CD8-positive, alpha-beta memory T cell (primary cell): ENCODE results near the gene FAM184A. TPM values are rescaled to one million over a fixed set of nuclear protein-coding genes. Genes with fewer than 3 reads are reported as not detected.
"Not testable (repeated sequence)": the region's sequence is repeated elsewhere in the genome, so short reads cannot be mapped to it uniquely, and the experiment has no call there.

Experiments
- CTCF ChIA-PET: fragments of 350-600 bp; sonication (Branson Sonifier 250); formaldehyde crosslinking; loops from one replicate; lab custom pipeline; 2021; ENCODE audit warnings: antibody characterized with exemption; lab: Charles Lee
- POLR2A ChIA-PET: fragments of 350-600 bp; sonication (Branson Sonifier 250); formaldehyde crosslinking; loops from one replicate; lab custom pipeline; 2021; ENCODE audit warnings: antibody characterized with exemption; lab: Charles Lee
- DNase-seq, 5 donors: peaks; one replicate each; pipeline versions ENCODE4 v3.0.0 to v3.0.0-alpha.2; 2020 to 2022; ENCODE audit warnings: mixed read lengths in 1 of 5
- H3K27ac ChIP-seq: one replicate; pipeline ENCODE4 v1.7.0; 2013; ENCODE audit warnings: low read depth, mild to moderate bottlenecking, low read length, moderate library complexity
- H3K27me3 ChIP-seq: 2 replicates; pipeline ENCODE4 v1.7.0; 2013; ENCODE audit warnings: low read length, mild to moderate bottlenecking; ENCODE audit not compliant: insufficient read depth, poor library complexity, severe bottlenecking
- H3K36me3 ChIP-seq: 2 replicates; pipeline ENCODE4 v1.7.0; 2013; ENCODE audit warnings: mild to moderate bottlenecking, low read length, moderate library complexity; ENCODE audit not compliant: insufficient read depth
- H3K4me1 ChIP-seq: 2 replicates; pipeline ENCODE4 v1.7.0; 2013; ENCODE audit warnings: mild to moderate bottlenecking, low read length, moderate library complexity; ENCODE audit not compliant: insufficient read depth
- H3K4me3 ChIP-seq: 2 replicates; pipeline ENCODE4 v1.7.0; 2013; ENCODE audit warnings: mild to moderate bottlenecking, low read length
- H3K9me3 ChIP-seq: 2 replicates; pipeline ENCODE4 v1.7.0; 2013; ENCODE audit warnings: mild to moderate bottlenecking, low read length
- H3K27ac Mint-ChIP-seq, 8 donors: one replicate each; pipeline ENCODE4 v1.8.0; 2020 to 2021; ENCODE audit warnings: mixed read lengths in 8 of 8, mild to moderate bottlenecking in 6 of 8, inconsistent platforms in 3 of 8, moderate library complexity in 3 of 8
- H3K27me3 Mint-ChIP-seq, 2 donors: one replicate each; pipeline ENCODE4 v1.8.0; 2020 to 2021; ENCODE audit warnings: mixed read lengths in 2 of 2, mild to moderate bottlenecking in 1 of 2, moderate library complexity in 1 of 2
- H3K36me3 Mint-ChIP-seq, 3 donors: one replicate each; pipeline ENCODE4 v1.8.0; 2020 to 2021; ENCODE audit warnings: mixed read lengths in 3 of 3, inconsistent platforms in 1 of 3, mild to moderate bottlenecking in 1 of 3
- H3K4me1 Mint-ChIP-seq, 3 donors: one replicate each; pipeline ENCODE4 v1.8.0; 2020 to 2021; ENCODE audit warnings: mixed read lengths in 3 of 3, inconsistent platforms in 1 of 3, mild to moderate bottlenecking in 1 of 3
- H3K4me3 Mint-ChIP-seq, 7 donors: one replicate each; pipeline ENCODE4 v1.8.0; 2020 to 2021; ENCODE audit warnings: mixed read lengths in 7 of 7, mild to moderate bottlenecking in 6 of 7, moderate library complexity in 4 of 7, inconsistent platforms in 2 of 7
- H3K9me3 Mint-ChIP-seq, 5 donors: one replicate each; pipeline ENCODE4 v1.8.0; 2020 to 2022; ENCODE audit warnings: mixed read lengths in 5 of 5, mild to moderate bottlenecking in 3 of 5, moderate library complexity in 2 of 5, inconsistent platforms in 1 of 5
- polyA plus RNA-seq: library from polyadenylated mRNA; unstranded; fragments of 300-500 nt; fragmentation: Illumina TruSeq; gene quantifications from one replicate; pipeline ENCODE4 v1.2.3, GENCODE V29; 2021
- total RNA-seq, 2 experiments: library from RNA; stranded (reverse); gene quantifications; one replicate each; pipeline ENCODE4 v1.2.3, GENCODE V29; 2021

The FAM184A gene
- total and polyA plus RNA-seq, 3 experiments from 2014 or later, result 0.85 to 2.2 (median 2.0) TPM

GRCh38 chr6:118999494-119000040 lies 78.9 kb downstream of the FAM184A start:
- Histone ChIP-seq H3K4me3 (no peak overlapping the region), H3K4me1 (peaks cover 3% of the 10 kb centered on the region), H3K36me3 (no peaks in the 10 kb centered on the region), H3K9me3 (no peaks in the 10 kb centered on the region), H3K27me3 (no peaks in the 10 kb centered on the region), H3K27ac (no peak overlapping the region)
- Mint-ChIP-seq H3K27ac (no peak overlapping the region), H3K27me3 (peaks cover 0 to 2% of the 10 kb centered on the region in 2 donors), H3K4me3 (no peak overlapping the region), H3K36me3 (no peaks in the 10 kb centered on the region), H3K4me1 (no peaks in the 10 kb centered on the region), H3K9me3 (no peaks in the 10 kb centered on the region)
- DNase-seq, result no peak
- ChIA-PET POLR2A (no interaction called here), CTCF (interaction anchor here (1.1 kb wide), 1 partner anchor 111 kb away, joined by 3 read pairs; no protein-coding TSS in a partner anchor)

GRCh38 chr6:118997426-118997825 lies 81.0 kb downstream of the FAM184A start:
- H3K4me1 Mint-ChIP-seq, H3K27ac ChIP-seq, DNase-seq, H3K36me3 ChIP-seq, H3K9me3 Mint-ChIP-seq, H3K27ac Mint-ChIP-seq, H3K4me3 Mint-ChIP-seq, H3K36me3 Mint-ChIP-seq, H3K27me3 Mint-ChIP-seq, H3K27me3 ChIP-seq, POLR2A ChIA-PET, CTCF ChIA-PET, H3K4me3 ChIP-seq, H3K4me1 ChIP-seq, H3K9me3 ChIP-seq: not testable (repeated sequence)

GRCh38 chr6:118996289-118996820 lies 82.1 kb downstream of the FAM184A start:
- Histone ChIP-seq H3K4me3 (no peak overlapping the region), H3K36me3 (no peaks in the 10 kb centered on the region), H3K27me3 (no peaks in the 10 kb centered on the region), H3K27ac (no peak overlapping the region), H3K4me1 (peaks cover 3% of the 10 kb centered on the region), H3K9me3 (no peaks in the 10 kb centered on the region)
- peaks cover 0 to 1% (median 0%) of the 10 kb centered on the region in 3 donors for H3K36me3 Mint-ChIP-seq
- H3K4me3 Mint-ChIP-seq, result no peak overlapping the region
- H3K27me3 Mint-ChIP-seq, result peaks cover 0 to 2% of the 10 kb centered on the region in 2 donors
- no peak for DNase-seq
- no peaks in the 10 kb centered on the region for H3K4me1 Mint-ChIP-seq
- H3K27ac Mint-ChIP-seq, result no peak overlapping the region
- POLR2A ChIA-PET, result no interaction called here
- CTCF ChIA-PET, result no interaction called here
- H3K9me3 Mint-ChIP-seq, result no peaks in the 10 kb centered on the region

GRCh38 chr6:118993803-118994251 lies 84.6 kb downstream of the FAM184A start:
- H3K9me3 Mint-ChIP-seq, result no peaks in the 10 kb centered on the region
- H3K27ac ChIP-seq, result no peak overlapping the region
- peaks cover 3% of the 10 kb centered on the region for H3K4me1 ChIP-seq
- POLR2A ChIA-PET, result no interaction called here
- H3K4me1 Mint-ChIP-seq, result no peaks in the 10 kb centered on the region
- H3K4me3 ChIP-seq, result no peak overlapping the region
- H3K36me3 Mint-ChIP-seq, result peaks cover 0 to 2% (median 0%) of the 10 kb centered on the region in 3 donors
- CTCF ChIA-PET, result no interaction called here
- H3K27ac Mint-ChIP-seq, result no peak overlapping the region
- no peaks in the 10 kb centered on the region for H3K27me3 ChIP-seq
- no peak overlapping the region for H3K4me3 Mint-ChIP-seq
- H3K36me3 ChIP-seq, result no peaks in the 10 kb centered on the region
- DNase-seq, result no peak
- no peaks in the 10 kb centered on the region for H3K9me3 ChIP-seq
- H3K27me3 Mint-ChIP-seq, result no peaks in the 10 kb centered on the region

GRCh38 chr6:118993358-118993757 lies 85.1 kb downstream of the FAM184A start:
- H3K9me3 ChIP-seq, result no peaks in the 10 kb centered on the region
- H3K36me3 Mint-ChIP-seq, result peaks cover 0 to 2% (median 0%) of the 10 kb centered on the region in 3 donors
- H3K9me3 Mint-ChIP-seq, result no peaks in the 10 kb centered on the region
- H3K4me1 Mint-ChIP-seq, result no peaks in the 10 kb centered on the region
- CTCF ChIA-PET, result no interaction called here
- H3K27me3 Mint-ChIP-seq, result no peaks in the 10 kb centered on the region
- POLR2A ChIA-PET, result no interaction called here
- DNase-seq, result no peak
- H3K4me1 ChIP-seq, result peaks cover 3% of the 10 kb centered on the region
- no peaks in the 10 kb centered on the region for H3K36me3 ChIP-seq
- no peaks in the 10 kb centered on the region for H3K27me3 ChIP-seq
- no peak overlapping the region for H3K27ac Mint-ChIP-seq
- no peak overlapping the region for H3K4me3 Mint-ChIP-seq
- H3K27ac ChIP-seq, result no peak overlapping the region
- no peak overlapping the region for H3K4me3 ChIP-seq

GRCh38 chr6:118992186-118992795 lies 86.2 kb downstream of the FAM184A start:
- CTCF ChIA-PET, result no interaction called here
- Mint-ChIP-seq H3K4me1 (no peaks in the 10 kb centered on the region), H3K36me3 (peaks cover 0 to 2% (median 0%) of the 10 kb centered on the region in 3 donors), H3K27me3 (no peaks in the 10 kb centered on the region), H3K4me3 (no peak overlapping the region), H3K27ac (no peak overlapping the region), H3K9me3 (no peaks in the 10 kb centered on the region)
- Histone ChIP-seq H3K9me3 (no peaks in the 10 kb centered on the region), H3K4me1 (no peaks in the 10 kb centered on the region), H3K36me3 (no peaks in the 10 kb centered on the region), H3K4me3 (no peak overlapping the region), H3K27me3 (no peaks in the 10 kb centered on the region), H3K27ac (no peak overlapping the region)
- no peak for DNase-seq
- POLR2A ChIA-PET, result no interaction called here

GRCh38 chr6:118986312-118986711 lies 92.2 kb downstream of the FAM184A start:
- no peak for DNase-seq
- POLR2A ChIA-PET, result no interaction called here
- Mint-ChIP-seq H3K27ac (no peak overlapping the region), H3K4me3 (no peak overlapping the region), H3K9me3 (no peaks in the 10 kb centered on the region), H3K36me3 (peaks cover 0 to under 1% (median 0%) of the 10 kb centered on the region in 3 donors), H3K27me3 (no peaks in the 10 kb centered on the region), H3K4me1 (no peaks in the 10 kb centered on the region)
- no peaks in the 10 kb centered on the region for H3K4me1 ChIP-seq
- CTCF ChIA-PET, result no interaction called here
- no peak overlapping the region for H3K4me3 ChIP-seq
- H3K27ac ChIP-seq, result no peak overlapping the region
- H3K27me3 ChIP-seq, result no peaks in the 10 kb centered on the region
- no peaks in the 10 kb centered on the region for H3K36me3 ChIP-seq
- no peaks in the 10 kb centered on the region for H3K9me3 ChIP-seq

- H3K4me1 Mint-ChIP-seq, result no peaks in the 10 kb centered on the region
Measured at GRCh38 chr6:118985123-118985830, 93.2 kb downstream of the FAM184A start.

More at GRCh38 chr6:118985123-118985830, 93.2 kb downstream of the FAM184A start:
- H3K9me3 Mint-ChIP-seq, result no peaks in the 10 kb centered on the region
- ChIA-PET POLR2A (no interaction called here), CTCF (no interaction called here)
- DNase-seq, result no peak
- no peak overlapping the region for H3K27ac Mint-ChIP-seq
- Histone ChIP-seq H3K4me3 (no peak overlapping the region), H3K36me3 (no peaks in the 10 kb centered on the region), H3K9me3 (no peaks in the 10 kb centered on the region), H3K27ac (no peak overlapping the region), H3K27me3 (no peaks in the 10 kb centered on the region), H3K4me1 (no peaks in the 10 kb centered on the region)
- no peaks in the 10 kb centered on the region for H3K27me3 Mint-ChIP-seq
- H3K4me3 Mint-ChIP-seq, result no peak overlapping the region
- H3K36me3 Mint-ChIP-seq, result no peaks in the 10 kb centered on the region
